GM10248 (cell line): ENCODE results near the gene TSC22D2.

Experiments
- CTCF ChIA-PET: fragments of 300-600 bp; sonication (Branson Sonifier 250); formaldehyde crosslinking; extraction: SDS; loops from one replicate; lab custom pipeline; 2021; ENCODE audit warnings: antibody characterized with exemption; lab: Yijun Ruan, JAX
- POLR2A ChIA-PET: fragments of 350-650 bp; sonication (Branson Sonifier 250); formaldehyde crosslinking; extraction: SDS; loops from one replicate; lab custom pipeline; 2020; ENCODE audit warnings: antibody characterized with exemption; lab: Yijun Ruan, JAX
- DNase-seq: peaks from one replicate; pipeline ENCODE4 v3.0.0; 2012; ENCODE audit errors: extremely low spot score
- TF ChIP-seq, protein P1 (sequence below): IDR thresholded peaks from 2 replicates; pipeline ENCODE4 v1.5.1; 2012; ENCODE audit warnings: mild to moderate bottlenecking, low read depth; ENCODE audit errors: extremely low read depth, missing control alignments, control extremely low read depth

Gene TSC22D2

DNA sequence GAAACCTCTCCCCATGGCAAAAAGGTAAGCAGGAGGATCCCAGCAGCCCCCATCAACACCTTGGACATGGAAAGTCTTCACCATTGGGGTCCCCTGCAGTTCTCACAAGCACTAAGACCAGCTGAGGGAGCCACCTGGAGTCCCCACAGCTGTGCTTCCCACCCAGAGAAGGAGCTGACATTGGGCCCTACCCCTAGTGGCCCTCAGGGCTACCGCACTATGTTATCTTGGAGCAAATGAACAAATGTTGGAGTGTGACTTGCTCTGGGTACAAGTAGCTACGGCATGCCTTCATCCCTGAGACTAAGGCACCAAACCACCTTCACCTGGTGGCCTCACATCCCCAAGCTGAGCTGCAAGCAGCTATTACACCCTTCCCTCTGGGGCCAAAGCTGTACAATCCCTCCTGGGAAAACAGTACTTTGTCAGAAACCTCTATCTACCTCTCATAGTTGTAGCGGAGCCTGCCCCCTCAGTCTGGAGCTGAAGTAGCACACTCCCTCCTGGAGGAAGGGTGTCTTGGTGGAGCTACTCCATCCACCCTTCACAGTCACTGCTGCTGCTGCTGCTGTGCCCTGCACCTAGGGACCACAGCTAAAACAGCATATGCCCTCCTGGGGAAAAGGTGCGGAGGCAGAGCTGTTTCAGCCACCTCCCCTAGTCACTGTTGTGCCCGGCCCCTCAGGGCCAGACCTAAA, 95.5 kb downstream of the TSC22D2 start:
- TF ChIP-seq, protein P1, sequence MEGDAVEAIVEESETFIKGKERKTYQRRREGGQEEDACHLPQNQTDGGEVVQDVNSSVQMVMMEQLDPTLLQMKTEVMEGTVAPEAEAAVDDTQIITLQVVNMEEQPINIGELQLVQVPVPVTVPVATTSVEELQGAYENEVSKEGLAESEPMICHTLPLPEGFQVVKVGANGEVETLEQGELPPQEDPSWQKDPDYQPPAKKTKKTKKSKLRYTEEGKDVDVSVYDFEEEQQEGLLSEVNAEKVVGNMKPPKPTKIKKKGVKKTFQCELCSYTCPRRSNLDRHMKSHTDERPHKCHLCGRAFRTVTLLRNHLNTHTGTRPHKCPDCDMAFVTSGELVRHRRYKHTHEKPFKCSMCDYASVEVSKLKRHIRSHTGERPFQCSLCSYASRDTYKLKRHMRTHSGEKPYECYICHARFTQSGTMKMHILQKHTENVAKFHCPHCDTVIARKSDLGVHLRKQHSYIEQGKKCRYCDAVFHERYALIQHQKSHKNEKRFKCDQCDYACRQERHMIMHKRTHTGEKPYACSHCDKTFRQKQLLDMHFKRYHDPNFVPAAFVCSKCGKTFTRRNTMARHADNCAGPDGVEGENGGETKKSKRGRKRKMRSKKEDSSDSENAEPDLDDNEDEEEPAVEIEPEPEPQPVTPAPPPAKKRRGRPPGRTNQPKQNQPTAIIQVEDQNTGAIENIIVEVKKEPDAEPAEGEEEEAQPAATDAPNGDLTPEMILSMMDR: no peak
- CTCF ChIA-PET: interaction anchor here (0.7 to 2.5 kb wide), 5 partner anchors 8 to 217 kb away, joined by 3 to 22 read pairs (median 3); no protein-coding TSS in a partner anchor
- no peak for DNase-seq
- POLR2A ChIA-PET: no interaction called here

DNA sequence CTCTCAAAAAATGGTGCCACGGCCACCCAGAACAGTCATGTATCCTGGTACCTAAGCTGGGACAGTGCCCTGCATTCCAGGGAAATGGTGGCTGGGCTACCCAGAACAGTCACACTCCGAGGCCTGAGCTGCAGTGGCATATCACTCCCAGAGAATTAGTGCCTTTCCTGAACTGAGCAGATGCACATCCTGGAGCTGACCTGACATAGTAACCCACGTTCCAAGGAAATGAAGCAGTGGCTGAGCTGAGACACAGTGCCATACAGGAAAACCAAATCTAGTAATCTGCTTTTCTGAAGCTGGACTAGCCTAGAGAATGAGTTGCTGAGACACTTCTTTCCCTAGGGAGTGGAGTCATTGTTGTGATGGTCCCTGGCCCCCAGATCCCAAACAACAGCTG, 96.4 kb downstream of the TSC22D2 start:
- TF ChIP-seq, protein P1: no peak
- ChIA-PET POLR2A (no interaction called here), CTCF (interaction anchor here (0.9 to 2.5 kb wide), 4 partner anchors 9 to 277 kb away, joined by 3 to 22 read pairs (median 6); no protein-coding TSS in a partner anchor)
- no peak for DNase-seq

DNA sequence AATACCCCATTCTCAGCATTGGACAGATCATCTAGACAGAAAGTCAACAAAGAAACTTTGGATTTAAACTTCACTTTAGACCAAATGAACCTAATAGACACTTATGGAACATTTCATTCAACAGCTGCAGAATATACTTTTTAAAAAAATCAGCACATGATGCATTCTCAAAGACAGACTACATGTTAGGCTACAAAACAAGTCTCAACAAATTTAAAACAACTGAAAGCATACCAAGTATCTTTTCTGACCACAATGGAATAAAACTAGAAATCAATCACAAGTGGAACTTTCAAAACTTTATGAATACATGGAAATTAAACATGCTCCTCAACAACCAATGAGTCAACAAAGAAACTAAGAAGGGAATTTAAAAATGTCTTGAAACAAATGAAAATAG, 100.3 kb downstream of the TSC22D2 start:
- TF ChIP-seq, protein P1: no peak
- POLR2A ChIA-PET: no interaction called here
- CTCF ChIA-PET: no interaction called here
- no peak for DNase-seq

DNA sequence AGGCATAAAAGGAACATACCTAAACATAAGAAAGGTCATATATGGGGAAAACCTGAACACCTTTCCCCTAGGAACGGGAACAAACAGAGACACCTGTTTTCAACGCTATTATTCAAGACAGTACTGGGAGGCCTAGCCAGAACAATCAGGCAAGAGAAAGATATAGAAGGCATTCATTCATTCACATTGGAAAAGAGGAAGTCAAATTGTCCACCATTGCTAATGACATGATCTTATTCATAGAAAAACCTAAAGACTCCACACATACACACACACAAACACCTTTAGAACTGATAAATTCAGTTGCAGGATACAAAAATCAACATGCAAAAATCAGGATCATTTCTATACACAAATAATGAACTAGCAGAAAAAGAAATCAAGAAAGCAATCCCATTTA, 101.7 kb downstream of the TSC22D2 start:
- TF ChIP-seq, protein P1: no peak
- no peak for DNase-seq
- ChIA-PET CTCF (interaction anchor here (1.9 kb wide), 1 partner anchor 14 kb away, joined by 7 read pairs; no protein-coding TSS in a partner anchor), POLR2A (no interaction called here)

DNA sequence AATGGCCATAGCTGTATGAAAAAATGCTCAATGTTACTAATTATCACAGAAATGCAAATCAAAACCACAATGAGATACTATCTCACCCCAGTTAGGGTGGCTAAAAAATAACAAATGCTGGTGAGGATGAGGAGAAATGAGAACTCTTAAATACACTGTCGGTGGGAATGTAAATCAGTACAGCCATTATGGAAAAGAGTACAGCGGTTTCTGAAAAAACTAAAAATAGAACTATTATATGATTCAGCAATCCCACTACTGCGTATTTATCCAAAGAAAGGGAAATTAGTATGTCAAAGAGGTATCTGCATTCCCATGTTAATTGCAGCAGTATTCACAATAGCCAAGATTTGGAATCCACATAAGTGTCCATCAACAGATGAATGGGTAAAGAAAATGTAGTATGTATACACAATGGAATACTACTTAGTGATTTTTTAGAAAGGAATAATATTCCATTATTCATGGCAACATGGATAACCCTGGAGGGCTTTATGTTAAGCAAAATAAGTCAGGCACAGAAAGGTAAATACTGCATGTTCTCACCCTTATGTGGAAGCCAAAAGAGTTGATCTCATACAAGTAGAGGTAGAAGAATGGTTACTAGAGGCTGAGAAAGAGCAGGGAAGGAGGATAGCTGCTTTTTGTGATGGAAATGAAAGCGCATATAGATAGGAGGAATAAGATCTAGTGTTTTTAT, 103.2 kb downstream of the TSC22D2 start:
- DNase-seq: no peak
- CTCF ChIA-PET: interaction anchor here (1.9 kb wide), 1 partner anchor 16 kb away, joined by 7 read pairs; no protein-coding TSS in a partner anchor
- POLR2A ChIA-PET: no interaction called here
- TF ChIP-seq, protein P1: no peak

DNA sequence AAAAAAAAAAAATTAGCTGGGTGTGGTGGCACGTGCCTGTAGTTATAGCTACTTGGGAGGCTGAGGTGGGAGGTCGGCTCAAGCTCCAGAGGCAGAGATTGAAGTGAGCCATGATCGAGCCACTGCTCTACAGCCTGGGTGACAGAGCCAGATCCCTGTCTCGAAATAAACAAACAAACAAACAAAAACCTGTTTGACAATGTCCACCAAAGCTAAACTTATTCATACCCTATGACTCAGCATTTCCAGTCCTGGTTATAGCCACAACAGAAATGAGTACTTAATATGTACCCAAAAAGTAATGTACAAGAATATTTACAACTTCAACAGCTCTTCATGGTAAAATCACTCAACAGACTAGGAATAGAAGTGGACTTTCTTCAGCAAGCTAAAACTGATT, 107.1 kb downstream of the TSC22D2 start:
- CTCF ChIA-PET: interaction anchor here (1.2 to 1.4 kb wide), 2 partner anchors 13 to 106 kb away, joined by 3 to 4 read pairs; no protein-coding TSS in a partner anchor
- no peak for DNase-seq
- TF ChIP-seq, protein P1: no peak
- POLR2A ChIA-PET: no interaction called here
